IPS DF 6.9 (cell line): ENCODE data around the gene PTPN1.

Experiments used
- DNase-seq: peaks from one replicate; pipeline ENCODE4 v3.0.0-alpha.2; 2013; ENCODE audit warnings: low read depth, low spot score
- H3K27ac ChIP-seq: one replicate; pipeline ENCODE4 v1.5.1; 2013; ENCODE audit warnings: low read length, control low read depth
- H3K27me3 ChIP-seq: 2 replicates; pipeline ENCODE4 v1.6.1; 2013; ENCODE audit warnings: mild to moderate bottlenecking, low read length; ENCODE audit not compliant: control insufficient read depth, insufficient read depth
- H3K36me3 ChIP-seq: 2 replicates; pipeline ENCODE4 v1.6.1; 2013; ENCODE audit warnings: low read length; ENCODE audit not compliant: control insufficient read depth, insufficient read depth
- H3K4me1 ChIP-seq: 2 replicates; pipeline ENCODE4 v1.6.1; 2013; ENCODE audit warnings: low read length; ENCODE audit not compliant: control insufficient read depth, insufficient read depth
- H3K4me3 ChIP-seq: 2 replicates; pipeline ENCODE4 v1.5.1; 2013; ENCODE audit warnings: mild to moderate bottlenecking, low read length
- H3K9me3 ChIP-seq: 2 replicates; pipeline ENCODE4 v1.6.1; 2013; ENCODE audit warnings: low read length, inconsistent platforms; ENCODE audit not compliant: control insufficient read depth, insufficient read depth
- WGBS: extraction: QIAGEN DNeasy Blood & Tissue Kit; methylation state at CpG from one replicate; pipeline ENCODE4 v1.1.7; 2013; ENCODE audit warnings: mixed read lengths, missing lambda C conversion rate; ENCODE audit not compliant: insufficient read length, insufficient coverage; 5-methylcytosine and 5-hydroxymethylcytosine counted together

PTPN1 gene

DNA sequence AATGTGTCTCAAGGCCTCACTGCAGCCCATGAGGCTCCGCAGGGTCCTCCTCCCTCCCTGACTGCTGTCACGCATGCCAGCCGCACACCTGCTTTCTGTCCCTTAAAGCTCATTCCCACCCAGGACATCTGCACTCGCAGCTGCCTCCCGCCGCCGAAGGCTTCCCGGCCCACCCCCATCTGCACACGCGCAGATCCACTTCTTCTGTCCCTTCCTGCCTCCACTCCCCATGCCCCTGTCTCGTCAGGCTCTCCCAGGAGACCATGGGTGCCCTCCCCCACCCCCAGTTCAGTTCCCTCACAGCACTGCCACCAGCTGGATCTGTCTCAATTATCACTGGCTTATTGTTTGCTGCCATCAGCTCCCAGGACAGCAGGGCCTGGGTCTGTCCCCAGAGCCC, 118.1 kb downstream of the PTPN1 start:
- Histone ChIP-seq H3K36me3 (no peaks in the 10 kb centered on the region), H3K4me3 (no peak overlapping the region), H3K4me1 (0 out of 2 replicates have a peak, but pooled peaks cover 1% of the 10 kb centered on the region), H3K27ac (no peak overlapping the region), H3K27me3 (no peaks in the 10 kb centered on the region), H3K9me3 (no peaks in the 10 kb centered on the region)
- no peak for DNase-seq
- WGBS: no CpG with 5 or more reads among the region's 11 CpGs

DNA sequence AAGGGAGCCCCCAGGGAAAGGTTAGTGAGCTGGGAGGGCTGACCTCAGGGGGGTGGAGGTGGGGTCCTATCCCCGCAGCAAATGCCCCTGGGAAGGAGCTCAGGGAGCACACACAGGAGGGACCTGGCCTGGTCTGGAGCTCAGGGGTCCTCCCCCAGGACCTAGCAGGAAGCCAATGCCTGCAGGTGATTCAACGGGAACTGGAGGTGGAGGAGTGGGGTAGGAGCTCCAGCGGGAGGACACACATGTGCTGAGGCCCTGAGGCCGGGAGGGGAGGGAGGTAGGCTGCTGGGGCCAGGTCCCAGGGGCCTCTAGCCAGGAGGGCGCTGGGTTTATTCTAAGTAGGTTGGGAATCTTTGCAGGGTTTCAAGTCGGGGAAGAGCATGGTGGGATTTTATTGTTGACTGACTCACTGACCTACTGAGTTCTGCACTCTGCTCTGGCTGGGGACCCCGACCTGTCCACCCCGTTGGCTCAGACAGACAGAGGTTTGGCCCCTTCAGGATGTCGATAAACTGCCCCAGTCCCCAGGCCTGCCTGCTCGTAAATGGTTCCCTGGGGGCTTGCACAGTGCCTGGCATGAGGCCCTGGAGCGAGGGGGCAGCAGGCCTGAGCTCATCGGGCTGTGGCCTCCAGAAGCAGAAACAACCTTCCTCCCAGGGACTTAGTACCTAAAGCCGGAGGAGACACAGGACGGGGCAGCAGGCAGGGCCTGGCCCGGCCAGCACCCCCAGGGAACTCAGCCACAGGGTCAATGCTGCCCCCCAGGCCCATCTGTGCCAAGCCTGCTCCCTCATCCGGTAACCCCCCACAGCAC, 118.9 kb downstream of the PTPN1 start:
- no peak for DNase-seq
- no CpG with 5 or more reads among the region's 16 CpGs for WGBS
- H3K27ac ChIP-seq: no peak overlapping the region
- no peaks in the 10 kb centered on the region for H3K9me3 ChIP-seq
- no peaks in the 10 kb centered on the region for H3K36me3 ChIP-seq
- H3K4me3 ChIP-seq: no peak overlapping the region
- H3K27me3 ChIP-seq: no peaks in the 10 kb centered on the region
- H3K4me1 ChIP-seq: peaks cover 1% of the 10 kb centered on the region; the same call in 1 of the 2 replicates

DNA sequence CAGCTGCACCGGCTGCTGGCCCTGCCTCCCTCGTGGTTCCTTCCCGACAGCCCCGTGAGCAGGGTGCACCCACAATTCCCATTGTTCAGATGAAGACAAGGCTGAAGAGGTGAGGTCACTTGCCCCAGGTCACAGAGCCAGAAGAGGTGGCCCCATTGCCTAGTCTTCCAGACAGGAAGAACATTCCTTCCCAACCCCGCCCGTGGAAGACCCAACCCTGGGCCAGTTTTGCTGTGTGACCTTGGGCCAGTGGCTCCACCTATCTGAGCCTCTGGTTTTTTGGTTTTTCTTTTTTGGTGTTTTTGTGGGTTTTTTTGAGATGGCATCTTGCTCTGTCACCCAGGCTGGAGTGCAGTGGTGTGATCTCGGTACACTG, 119.5 kb downstream of the PTPN1 start:
- peaks cover 1% of the 10 kb centered on the region; the same call in 1 of the 2 replicates for H3K4me1 ChIP-seq
- no CpG with 5 or more reads among the region's 7 CpGs for WGBS
- no peak for DNase-seq
- no peak overlapping the region for H3K27ac ChIP-seq
- H3K36me3 ChIP-seq: no peaks in the 10 kb centered on the region
- no peaks in the 10 kb centered on the region for H3K9me3 ChIP-seq
- no peak overlapping the region for H3K4me3 ChIP-seq
- H3K27me3 ChIP-seq: no peaks in the 10 kb centered on the region

DNA sequence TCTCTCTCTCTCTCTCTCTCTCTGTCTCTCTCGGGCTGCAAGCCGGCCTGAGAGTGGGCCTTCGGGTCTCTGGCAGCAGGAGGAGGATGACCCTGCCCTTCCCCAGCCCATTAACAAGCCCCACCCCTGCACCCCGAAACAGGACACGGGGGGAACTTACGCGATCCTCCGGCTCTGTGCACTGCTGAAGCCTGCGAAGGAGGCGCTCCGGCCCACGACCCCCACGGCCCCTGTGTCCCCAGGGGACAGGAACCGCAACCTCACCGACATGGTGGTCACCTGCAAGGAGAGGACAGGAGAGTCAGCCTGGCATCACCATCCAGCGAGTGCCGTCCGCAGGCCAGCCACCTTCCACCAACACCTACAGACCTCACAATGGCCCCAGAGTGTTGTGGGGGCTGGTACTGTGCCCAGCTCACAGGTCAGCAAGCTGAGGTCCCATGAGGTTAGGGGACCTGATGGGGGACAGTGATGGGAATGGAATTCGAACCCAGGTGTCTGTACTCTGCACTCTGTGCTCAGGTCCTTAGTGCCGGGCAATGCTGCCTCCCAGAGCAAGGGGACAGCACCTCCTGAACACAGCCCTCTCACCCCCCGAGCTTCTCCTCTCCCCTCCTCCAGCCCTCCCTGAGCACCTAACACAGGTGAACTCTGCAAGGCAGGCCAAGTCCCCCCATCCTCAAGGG, 120.5 kb downstream of the PTPN1 start:
- no CpG with 5 or more reads among the region's 21 CpGs for WGBS
- no peaks in the 10 kb centered on the region; the same call in 1 of the 2 replicates for H3K4me1 ChIP-seq
- H3K36me3 ChIP-seq: no peaks in the 10 kb centered on the region
- no peak overlapping the region for H3K27ac ChIP-seq
- no peaks in the 10 kb centered on the region for H3K9me3 ChIP-seq
- DNase-seq: no peak
- no peaks in the 10 kb centered on the region for H3K27me3 ChIP-seq
- no peak overlapping the region for H3K4me3 ChIP-seq

DNA sequence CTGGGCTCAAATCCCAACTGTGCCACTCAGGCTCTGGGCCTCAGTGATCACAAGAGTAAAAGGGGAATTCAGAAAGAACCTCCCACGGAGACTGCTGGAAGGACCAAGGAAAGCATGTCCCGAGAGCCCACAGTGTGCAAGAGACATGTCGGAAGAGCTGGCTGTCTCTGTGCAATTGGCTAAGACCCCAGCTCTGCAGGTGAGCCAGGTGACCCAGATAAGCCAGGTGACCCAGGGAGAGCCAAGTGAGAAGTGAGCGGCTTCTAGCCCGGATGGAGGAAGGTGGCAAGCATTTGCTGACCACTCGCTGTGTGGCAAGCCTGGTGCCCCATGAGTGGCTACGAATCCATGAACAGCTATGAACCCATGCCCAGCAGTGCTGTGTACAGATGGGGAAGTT, 122.1 kb downstream of the PTPN1 start:
- no peak overlapping the region for H3K4me3 ChIP-seq
- no peaks in the 10 kb centered on the region for H3K27me3 ChIP-seq
- no CpG with 5 or more reads among the region's 7 CpGs for WGBS
- H3K27ac ChIP-seq: no peak overlapping the region
- no peaks in the 10 kb centered on the region for H3K9me3 ChIP-seq
- DNase-seq: no peak
- no peaks in the 10 kb centered on the region for H3K36me3 ChIP-seq
- peaks cover 7% of the 10 kb centered on the region for H3K4me1 ChIP-seq

DNA sequence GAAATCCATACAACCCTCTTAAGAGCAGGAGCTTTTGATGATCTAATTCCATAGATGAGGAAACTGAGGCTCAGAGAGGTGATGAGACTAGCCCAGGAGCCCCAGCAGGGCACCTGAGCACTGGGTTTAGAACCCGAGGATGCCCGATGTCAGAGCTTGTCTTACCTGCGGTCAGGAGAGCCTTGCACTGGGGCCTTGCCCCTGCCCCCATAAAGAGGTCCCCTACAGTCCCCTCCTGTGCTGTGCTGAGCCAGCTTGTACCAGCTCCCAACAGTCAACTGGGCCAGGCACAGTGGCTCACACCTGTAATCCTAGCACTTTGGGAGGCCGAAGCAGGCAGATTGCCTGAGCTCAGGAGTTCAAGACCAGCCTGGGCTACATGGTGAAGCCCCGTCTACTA, 122.5 kb downstream of the PTPN1 start:
- DNase-seq: no peak
- Histone ChIP-seq H3K4me3 (no peak overlapping the region), H3K9me3 (no peaks in the 10 kb centered on the region), H3K36me3 (no peaks in the 10 kb centered on the region), H3K4me1 (peaks cover 8% of the 10 kb centered on the region), H3K27ac (no peak overlapping the region), H3K27me3 (no peaks in the 10 kb centered on the region)
- WGBS: no CpG with 5 or more reads among the region's 5 CpGs

DNA sequence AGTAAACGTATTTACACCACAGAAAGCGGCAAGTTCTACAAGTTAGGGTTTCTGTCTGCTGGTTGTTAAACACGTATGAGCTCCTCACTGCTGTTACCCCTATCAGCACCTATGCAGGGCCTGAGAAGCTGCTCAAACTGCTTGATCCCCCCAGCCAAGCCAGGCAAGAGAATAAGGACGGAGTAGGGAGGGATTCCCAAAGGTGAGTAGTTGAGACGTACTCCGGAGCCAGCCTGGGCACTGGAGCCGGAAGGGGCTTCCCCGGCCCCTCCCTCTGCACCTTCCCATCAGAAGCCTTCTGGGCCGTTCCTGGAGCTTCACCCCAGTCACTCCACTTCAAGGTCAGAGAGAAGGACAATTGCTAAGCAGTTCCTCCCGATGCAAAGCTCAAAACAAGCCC, 123.2 kb downstream of the PTPN1 start:
- Histone ChIP-seq H3K27me3 (no peaks in the 10 kb centered on the region), H3K4me1 (peaks cover 9% of the 10 kb centered on the region), H3K36me3 (no peaks in the 10 kb centered on the region), H3K27ac (no peak overlapping the region), H3K4me3 (no peak overlapping the region), H3K9me3 (no peaks in the 10 kb centered on the region)
- no peak for DNase-seq
- WGBS: no CpG with 5 or more reads among the region's 10 CpGs

DNA sequence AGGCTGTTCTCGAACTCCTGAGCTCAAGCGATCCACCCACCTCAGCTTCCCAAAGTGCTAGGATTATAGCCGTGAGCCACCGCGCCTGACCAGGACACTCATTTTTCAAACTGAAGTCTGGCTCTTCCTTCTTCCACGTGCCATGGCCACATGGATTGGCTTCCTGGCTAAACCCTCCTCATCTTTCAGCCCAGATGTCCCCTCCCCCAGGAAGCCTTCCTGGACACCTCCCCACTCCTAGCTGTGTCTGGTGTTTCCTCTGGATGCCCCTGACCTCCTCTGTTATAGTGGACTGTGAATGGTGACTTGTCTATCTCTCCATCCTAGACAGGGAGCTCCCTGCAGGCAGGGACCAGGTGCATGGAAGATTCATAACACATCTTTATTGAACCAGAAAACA, 124.0 kb downstream of the PTPN1 start:
- Histone ChIP-seq H3K9me3 (no peaks in the 10 kb centered on the region), H3K4me3 (no peak overlapping the region), H3K4me1 (peaks cover 10% of the 10 kb centered on the region), H3K27ac (no peak overlapping the region), H3K36me3 (no peaks in the 10 kb centered on the region), H3K27me3 (no peaks in the 10 kb centered on the region)
- DNase-seq: no peak
- no CpG with 5 or more reads among the region's 6 CpGs for WGBS
